Measurements from ENCODE around the gene CAPN5. TPM values are rescaled to one million over a fixed set of nuclear protein-coding genes. Genes with fewer than 3 reads are reported as not detected.

The CAPN5 gene
- 5.8 to 11.9 TPM (median 8.2 TPM) in 5 replicates for total RNA-seq (2022; extraction: Qiagen RNA extraction)

GRCh38 chr11:77066229-77067042, at the start of gene CAPN5:
Gene CAPN5, plus strand, starts transcription at chr11:77066971. Its CDS starts 17,916 bp downstream, at chr11:77084887.

GRCh38 chr11:77102246-77103210, 35.8 kb downstream of the CAPN5 start, which contains the start of gene OMP:
Gene OMP, plus strand, starts transcription at chr11:77102840. Its CDS starts 0 bp downstream, at chr11:77102840.

GRCh38 chr11:77127920-77128691, 61.3 kb downstream of the CAPN5 start, which contains the start of gene MYO7A:
Gene MYO7A, plus strand, starts transcription at chr11:77128246. Its CDS starts 2,389 bp downstream, at chr11:77130635.

Other genes with a start within 250 kb of the CAPN5 start
- 13.4 to 20.9 TPM (median 17.2 TPM) in 5 replicates for gene ACER3, start 206.1 kb upstream of the CAPN5 start, total RNA-seq (2022; extraction: Qiagen RNA extraction)
- 0.43 to 0.95 TPM (median 0.71 TPM) in 5 replicates for gene B3GNT6, start 32.6 kb upstream of the CAPN5 start, total RNA-seq (2022; extraction: Qiagen RNA extraction)
- gene OMP, start 35.9 kb downstream of the CAPN5 start, total RNA-seq (2022; extraction: Qiagen RNA extraction): not detected in 5 replicates
- gene MYO7A, start 61.3 kb downstream of the CAPN5 start, total RNA-seq (2022; extraction: Qiagen RNA extraction): 1.2 to 1.6 TPM (median 1.3 TPM) in 5 replicates
- not detected in 5 replicates for gene GDPD4, start 234.7 kb downstream of the CAPN5 start, total RNA-seq (2022; extraction: Qiagen RNA extraction)

Measured in A549 treated with Mapracorat at 1 μM for 4 hours (cell line).